Neural cell (in vitro differentiated cells): Measurements from ENCODE around the gene SDK1. TPM values are rescaled to one million over a fixed set of nuclear protein-coding genes. Genes with fewer than 3 reads are reported as not detected.

Source experiments
- H2AFZ ChIP-seq: fragments of 200-600, 300-800 bp; sonication (generic), shearing (Covaris generic); 2 replicates; pipeline ENCODE4 v1.6.0; 2014; ENCODE audit warnings: low read depth, mild to moderate bottlenecking, antibody characterized with exemption, low read length, moderate library complexity
- H3F3A ChIP-seq: fragments of 200-600 bp; shearing (Covaris generic); 2 replicates; pipeline ENCODE4 v1.6.1; 2016; ENCODE audit warnings: mild to moderate bottlenecking, moderate library complexity, mixed read lengths, antibody characterized with exemption, low read length; ENCODE audit not compliant: insufficient read depth, poor library complexity, severe bottlenecking
- H3K27ac ChIP-seq: fragments of 200-600, 300-800 bp; sonication (generic), shearing (Covaris generic); 2 replicates; pipeline ENCODE4 v1.5.1; 2014; ENCODE audit warnings: mild to moderate bottlenecking, low read length, moderate library complexity
- H3K27me3 ChIP-seq: fragments of 300-800, 200-600 bp; sonication (generic), shearing (Covaris generic); 2 replicates; pipeline ENCODE4 v1.6.0; 2014; ENCODE audit warnings: mild to moderate bottlenecking, low read depth, low read length, moderate library complexity; ENCODE audit not compliant: insufficient read depth
- H3K36me3 ChIP-seq: fragments of 300-800, 200-600 bp; sonication (generic), shearing (Covaris generic); 2 replicates; pipeline ENCODE4 v1.5.1; 2014; ENCODE audit warnings: mild to moderate bottlenecking, antibody characterized with exemption, low read length, moderate library complexity; ENCODE audit not compliant: insufficient read depth
- H3K4me2 ChIP-seq: fragments of 300-800, 200-600 bp; sonication (generic), shearing (Covaris generic); 2 replicates; pipeline ENCODE4 v1.6.0; 2014; ENCODE audit warnings: mild to moderate bottlenecking, low read length
- H3K4me3 ChIP-seq: fragments of 300-800, 200-600 bp; sonication (generic), shearing (Covaris generic); 2 replicates; pipeline ENCODE4 v1.5.1; 2014; ENCODE audit warnings: mild to moderate bottlenecking, low read length, moderate library complexity
- H3K79me2 ChIP-seq: fragments of 200-600 bp; shearing (Covaris generic); replicated peaks from 2 replicates; pipeline ENCODE4 v1.6.0; 2014; ENCODE audit warnings: mild to moderate bottlenecking, low read length, moderate library complexity; ENCODE audit not compliant: insufficient read depth
- H3K9ac ChIP-seq: fragments of 300-800, 200-600 bp; sonication (generic), shearing (Covaris generic); 2 replicates; pipeline ENCODE4 v1.6.1; 2016; ENCODE audit warnings: mild to moderate bottlenecking, low read length, mixed read lengths
- H3K9me2 ChIP-seq: fragments of 200-600 bp; shearing (Covaris generic); 2 replicates; pipeline ENCODE4 v1.6.1; 2016; ENCODE audit warnings: mild to moderate bottlenecking, low read length, mixed read lengths; ENCODE audit not compliant: insufficient read depth
- H3K9me3 ChIP-seq: fragments of 200-600, 300-800 bp; sonication (generic), shearing (Covaris generic); 2 replicates; pipeline ENCODE4 v1.6.1; 2016; ENCODE audit warnings: mild to moderate bottlenecking, mixed run types, low read length, moderate library complexity, mixed read lengths
- H4K20me1 ChIP-seq: fragments of 200-600 bp; shearing (Covaris generic); 2 replicates; pipeline ENCODE4 v1.6.1; 2016; ENCODE audit warnings: mild to moderate bottlenecking, mixed run types; ENCODE audit not compliant: insufficient read depth
- CTCF ChIP-seq: fragments of 450-650 bp; IDR thresholded peaks from 2 replicates; pipeline ENCODE4 v1.5.1; 2014; ENCODE audit warnings: antibody characterized with exemption, mild to moderate bottlenecking, moderate library complexity; ENCODE audit not compliant: poor library complexity, severe bottlenecking
- EP300 ChIP-seq: fragments of 450-650 bp; conservative IDR thresholded peaks from 2 replicates; pipeline ENCODE4 v1.6.1; 2014; ENCODE audit warnings: antibody characterized with exemption, mild to moderate bottlenecking, moderate library complexity; ENCODE audit not compliant: poor library complexity, severe bottlenecking
- EZH2 ChIP-seq: fragments of 200-600, 300-800 bp; shearing (Covaris generic), sonication (generic); IDR thresholded peaks from 2 replicates; pipeline ENCODE4 v1.6.1; 2014; ENCODE audit warnings: antibody characterized with exemption, low read length, borderline replicate concordance, mild to moderate bottlenecking; ENCODE audit not compliant: insufficient read depth, poor library complexity, severe bottlenecking
- MXI1 ChIP-seq: fragments of 450-650 bp; conservative IDR thresholded peaks from 2 replicates; pipeline ENCODE4 v1.6.1; 2014; ENCODE audit warnings: antibody characterized with exemption, mild to moderate bottlenecking; ENCODE audit not compliant: poor library complexity, severe bottlenecking
- POLR2AphosphoS5 ChIP-seq: IDR thresholded peaks from 2 replicates; pipeline ENCODE4 v1.6.1; 2012
- RAD21 ChIP-seq: fragments of 450-650 bp; conservative IDR thresholded peaks from 2 replicates; pipeline ENCODE4 v1.6.1; 2014; ENCODE audit warnings: antibody characterized with exemption, mild to moderate bottlenecking, moderate library complexity
- SMC3 ChIP-seq: fragments of 450-650 bp; conservative IDR thresholded peaks from 2 replicates; pipeline ENCODE4 v1.6.1; 2014; ENCODE audit warnings: antibody characterized with exemption, mild to moderate bottlenecking, moderate library complexity; ENCODE audit not compliant: poor library complexity
- TAF1 ChIP-seq: IDR thresholded peaks from 2 replicates; pipeline ENCODE4 v1.6.1; 2012; ENCODE audit warnings: low read depth
- polyA plus RNA-seq: library from polyadenylated mRNA; depleted of rRNA; stranded (reverse); fragments of >200 nt; gene quantifications from 2 replicates; pipeline ENCODE4 v1.2.3, GENCODE V29; 2014
- TF ChIP-seq, protein P1 (sequence below): IDR thresholded peaks from 2 replicates; pipeline ENCODE4 v1.6.1; 2012; ENCODE audit warnings: borderline replicate concordance

The SDK1 gene
- polyA plus RNA-seq, 1 donor from 2014 or later, result 2.7 TPM

DNA sequence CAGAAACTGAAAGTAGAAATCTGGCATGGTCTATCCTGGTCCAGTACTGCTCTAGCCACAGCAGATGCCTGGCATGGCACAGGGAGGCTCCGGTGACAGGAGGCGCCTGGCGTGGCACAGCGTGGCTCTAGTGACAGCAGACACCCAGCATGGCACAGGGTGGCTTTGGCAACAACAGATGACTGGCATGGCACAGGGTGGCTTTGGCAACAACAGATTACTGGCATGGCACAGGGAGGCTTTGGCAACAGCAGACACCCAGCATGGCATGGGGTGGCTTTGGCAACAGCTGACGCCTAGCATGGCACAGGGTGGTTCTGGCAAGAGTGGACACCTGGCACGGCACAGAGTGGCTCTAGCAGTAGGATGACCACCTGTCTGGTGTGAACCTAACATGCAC is 900.5 kb downstream of the SDK1 start:
- Histone ChIP-seq H3K9me2 (no peaks in the 10 kb centered on the region), H3K9ac (no peak overlapping the region), H3K36me3 (no peaks in the 10 kb centered on the region), H3K9me3 (no peaks in the 10 kb centered on the region), H3F3A (no peaks in the 10 kb centered on the region), H3K4me3 (no peak overlapping the region), H3K27me3 (no peaks in the 10 kb centered on the region), H3K27ac (no peak overlapping the region), H4K20me1 (no peaks in the 10 kb centered on the region), H3K79me2 (no peaks in the 10 kb centered on the region), H3K4me2 (no peak overlapping the region), H2AFZ (no peak overlapping the region)
- TF ChIP-seq RAD21, result no peak
- TF ChIP-seq SMC3, result no peak
- no peak for TF ChIP-seq CTCF
- TF ChIP-seq EZH2, result no peak
- TF ChIP-seq, protein P1, sequence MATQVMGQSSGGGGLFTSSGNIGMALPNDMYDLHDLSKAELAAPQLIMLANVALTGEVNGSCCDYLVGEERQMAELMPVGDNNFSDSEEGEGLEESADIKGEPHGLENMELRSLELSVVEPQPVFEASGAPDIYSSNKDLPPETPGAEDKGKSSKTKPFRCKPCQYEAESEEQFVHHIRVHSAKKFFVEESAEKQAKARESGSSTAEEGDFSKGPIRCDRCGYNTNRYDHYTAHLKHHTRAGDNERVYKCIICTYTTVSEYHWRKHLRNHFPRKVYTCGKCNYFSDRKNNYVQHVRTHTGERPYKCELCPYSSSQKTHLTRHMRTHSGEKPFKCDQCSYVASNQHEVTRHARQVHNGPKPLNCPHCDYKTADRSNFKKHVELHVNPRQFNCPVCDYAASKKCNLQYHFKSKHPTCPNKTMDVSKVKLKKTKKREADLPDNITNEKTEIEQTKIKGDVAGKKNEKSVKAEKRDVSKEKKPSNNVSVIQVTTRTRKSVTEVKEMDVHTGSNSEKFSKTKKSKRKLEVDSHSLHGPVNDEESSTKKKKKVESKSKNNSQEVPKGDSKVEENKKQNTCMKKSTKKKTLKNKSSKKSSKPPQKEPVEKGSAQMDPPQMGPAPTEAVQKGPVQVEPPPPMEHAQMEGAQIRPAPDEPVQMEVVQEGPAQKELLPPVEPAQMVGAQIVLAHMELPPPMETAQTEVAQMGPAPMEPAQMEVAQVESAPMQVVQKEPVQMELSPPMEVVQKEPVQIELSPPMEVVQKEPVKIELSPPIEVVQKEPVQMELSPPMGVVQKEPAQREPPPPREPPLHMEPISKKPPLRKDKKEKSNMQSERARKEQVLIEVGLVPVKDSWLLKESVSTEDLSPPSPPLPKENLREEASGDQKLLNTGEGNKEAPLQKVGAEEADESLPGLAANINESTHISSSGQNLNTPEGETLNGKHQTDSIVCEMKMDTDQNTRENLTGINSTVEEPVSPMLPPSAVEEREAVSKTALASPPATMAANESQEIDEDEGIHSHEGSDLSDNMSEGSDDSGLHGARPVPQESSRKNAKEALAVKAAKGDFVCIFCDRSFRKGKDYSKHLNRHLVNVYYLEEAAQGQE, result no peak
- TF ChIP-seq MXI1, result no peak
- TF ChIP-seq TAF1, result no peak
- TF ChIP-seq EP300, result no peak
- TF ChIP-seq POLR2AphosphoS5, result no peak

DNA sequence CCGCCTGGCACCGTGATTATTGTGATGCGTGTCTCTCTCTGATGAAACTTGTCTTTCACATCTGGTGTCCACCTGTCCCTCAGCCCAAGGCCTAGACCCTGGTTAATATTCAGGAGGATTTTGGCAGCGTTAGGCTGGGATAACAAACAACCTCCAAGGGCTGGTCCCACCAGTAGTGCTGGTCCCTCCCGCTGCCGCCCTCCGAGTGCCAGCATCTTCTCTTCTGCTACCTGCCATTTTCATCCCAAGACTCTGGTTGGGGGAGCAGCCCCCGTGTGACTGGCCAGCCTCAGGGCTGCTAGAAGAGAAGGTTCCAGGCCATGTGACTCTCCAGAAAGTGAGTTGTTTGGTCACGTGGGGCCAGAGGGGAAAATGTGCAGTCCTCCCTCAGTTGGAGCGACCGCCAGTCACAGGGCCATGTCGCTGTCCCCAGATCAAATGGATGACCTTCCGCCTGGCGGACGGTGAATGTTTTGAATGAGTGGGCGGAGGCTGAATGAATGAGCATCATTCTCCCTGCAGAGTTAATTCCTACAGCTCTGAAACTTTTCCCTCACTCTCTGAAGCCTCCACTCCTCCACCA is 901.2 kb downstream of the SDK1 start:
- TF ChIP-seq RAD21, result no peak
- no peak for TF ChIP-seq EZH2
- TF ChIP-seq EP300, result no peak
- no peak for TF ChIP-seq POLR2AphosphoS5
- no peak for TF ChIP-seq MXI1
- TF ChIP-seq SMC3, result no peak
- TF ChIP-seq CTCF, result no peak
- TF ChIP-seq, protein P1, result no peak
- no peak for TF ChIP-seq TAF1
- no peak overlapping the region for H2AFZ ChIP-seq
- no peak overlapping the region for H3K4me2 ChIP-seq
- H3F3A ChIP-seq, result no peaks in the 10 kb centered on the region
- H3K79me2 ChIP-seq, result no peaks in the 10 kb centered on the region
- H3K27me3 ChIP-seq, result no peaks in the 10 kb centered on the region
- no peak overlapping the region for H3K4me3 ChIP-seq
- no peaks in the 10 kb centered on the region for H4K20me1 ChIP-seq
- H3K9me2 ChIP-seq, result no peaks in the 10 kb centered on the region
- H3K36me3 ChIP-seq, result no peaks in the 10 kb centered on the region
- H3K9me3 ChIP-seq, result no peaks in the 10 kb centered on the region
- no peak overlapping the region for H3K9ac ChIP-seq
- no peak overlapping the region for H3K27ac ChIP-seq
